Stimulated activated CD8-positive, alpha-beta memory T cell treated with anti-CD3 and anti-CD28 coated beads, Interleukin-7, amount 100 ng/mL, for 4 hours (primary cell): ENCODE results near the gene CACFD1.

Experiments
- DNase-seq, 2 donors: peaks; one replicate each; pipeline ENCODE4 v3.0.0-alpha.2; 2020; ENCODE audit warnings: low read depth in 2 of 2

Gene CACFD1

GRCh38 chr9:133499892-133500270 lies 40.1 kb downstream of the CACFD1 start:
- no peak for DNase-seq

GRCh38 chr9:133502112-133502511 lies 42.3 kb downstream of the CACFD1 start:
- DNase-seq = no peak

GRCh38 chr9:133505186-133505830 lies 45.5 kb downstream of the CACFD1 start:
- no peak for DNase-seq

- DNase-seq = no peak
Observed at GRCh38 chr9:133505901-133506652, 46.3 kb downstream of the CACFD1 start.

DNA sequence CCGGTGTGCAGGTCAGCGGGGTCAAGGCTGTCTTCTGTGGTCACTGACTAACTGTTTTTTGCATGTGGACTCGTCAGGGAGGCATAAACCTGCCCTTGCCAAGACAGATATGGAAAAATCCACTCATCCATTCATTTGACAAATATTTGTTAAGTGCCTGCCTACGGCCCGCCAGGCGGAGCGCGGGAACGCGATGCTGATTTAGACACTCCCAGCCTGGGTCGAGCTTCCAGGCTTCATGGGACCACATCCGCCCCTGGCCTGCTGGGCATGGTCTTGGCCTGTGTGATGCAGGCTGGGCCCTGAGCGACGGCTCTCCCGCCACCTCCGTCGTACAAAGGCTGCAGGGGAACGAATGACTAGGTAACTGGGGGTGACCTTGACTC lies 46.9 kb downstream of the CACFD1 start:
- no peak for DNase-seq

- DNase-seq = no peak
Observed at GRCh38 chr9:133507246-133507965, 47.6 kb downstream of the CACFD1 start.

GRCh38 chr9:133508046-133508445 lies 48.3 kb downstream of the CACFD1 start:
- no peak for DNase-seq

DNA sequence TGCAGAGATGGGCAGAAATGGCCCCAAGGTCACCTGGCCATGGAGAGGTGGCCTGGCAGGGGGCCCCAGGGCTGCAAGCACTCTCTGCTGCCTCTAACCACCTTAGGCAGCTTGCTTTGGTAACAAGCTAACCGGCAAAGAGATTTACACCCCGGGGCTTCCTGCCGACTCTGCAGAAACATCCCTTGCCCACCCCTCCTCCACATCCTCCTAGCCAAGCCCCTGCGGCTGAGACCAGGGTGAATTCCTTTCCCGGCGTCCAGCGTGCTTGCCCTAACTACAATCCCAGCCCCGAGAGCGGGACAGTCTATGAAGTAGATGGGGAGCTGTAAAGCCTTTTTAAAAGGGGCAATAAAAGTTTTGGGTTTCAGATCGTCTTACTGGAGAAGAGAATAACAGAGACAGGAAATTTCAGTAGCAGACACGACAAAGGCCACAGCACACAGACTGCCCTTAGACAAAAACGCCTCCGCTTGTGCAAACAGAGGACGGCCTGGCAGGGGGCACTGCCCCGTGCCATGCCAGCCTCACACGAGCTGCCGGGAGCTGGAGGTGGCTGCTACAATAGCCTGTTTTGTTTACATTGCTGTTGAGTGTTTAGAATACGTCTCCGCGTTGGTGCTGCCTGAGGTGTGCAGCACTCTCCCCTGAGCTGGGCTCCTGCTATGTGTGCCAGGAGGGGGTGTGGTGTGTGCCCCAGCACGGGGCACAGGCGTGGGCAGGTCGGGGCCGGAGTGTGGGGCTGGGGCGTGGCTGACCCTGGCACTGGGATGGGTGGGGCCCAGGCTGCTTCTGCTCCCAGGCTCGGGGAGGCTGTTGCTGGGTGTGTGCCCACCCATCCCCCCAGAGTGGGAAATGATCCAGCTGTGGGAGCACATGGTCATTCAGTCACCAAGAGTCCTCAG lies 49.7 kb downstream of the CACFD1 start:
- no peak for DNase-seq

DNA sequence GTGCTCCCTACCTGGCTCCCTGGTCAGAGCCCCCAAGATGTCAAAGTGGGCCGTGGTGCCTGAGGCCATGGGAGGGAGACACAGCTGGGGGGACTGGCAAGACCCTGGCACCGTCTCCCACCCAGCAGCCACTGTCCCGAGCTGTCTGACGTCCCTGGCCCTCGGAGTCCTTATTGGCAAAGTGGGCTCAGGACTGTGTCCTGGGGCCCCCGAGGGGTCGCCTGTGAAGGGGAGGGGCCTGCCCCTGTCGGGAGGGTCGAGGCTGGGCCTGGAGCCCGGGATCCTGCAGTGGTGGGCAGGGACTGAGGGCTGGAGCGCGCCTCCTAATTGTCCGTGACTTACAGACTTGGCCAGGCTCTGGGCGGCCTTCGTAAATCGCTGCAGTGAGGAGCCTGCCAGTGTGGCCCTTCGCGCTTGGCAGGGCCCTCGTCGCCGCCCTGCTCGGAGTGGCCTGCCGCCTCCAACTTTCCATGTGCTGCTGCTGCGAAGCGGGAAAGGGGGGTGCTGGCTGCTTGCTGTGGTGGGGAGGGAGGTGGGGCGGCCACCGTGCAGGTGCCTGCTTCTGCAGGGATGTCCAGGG lies 51.2 kb downstream of the CACFD1 start:
- DNase-seq = no peak

DNA sequence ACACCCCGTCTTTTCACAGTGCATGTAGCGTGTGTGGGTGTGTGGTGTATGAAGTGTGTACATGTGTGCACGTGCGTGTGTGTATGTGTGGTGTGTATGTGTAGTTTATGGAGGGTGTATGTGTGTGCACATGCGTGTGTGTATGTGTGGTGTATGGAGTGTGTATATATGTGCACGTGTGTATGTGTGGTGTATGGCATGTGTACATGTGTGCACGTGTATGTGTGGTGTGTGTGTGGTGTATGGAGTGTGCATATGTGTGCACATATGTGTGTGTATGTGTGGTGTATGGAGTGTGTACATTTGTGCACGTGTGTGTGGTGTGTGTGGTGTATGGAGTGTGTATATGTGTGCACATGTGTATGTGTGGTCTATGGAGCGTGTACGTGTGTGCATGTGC lies 51.8 kb downstream of the CACFD1 start:
- DNase-seq = no peak

GRCh38 chr9:133512253-133513213 lies 52.8 kb downstream of the CACFD1 start:
- DNase-seq = no peak

DNA sequence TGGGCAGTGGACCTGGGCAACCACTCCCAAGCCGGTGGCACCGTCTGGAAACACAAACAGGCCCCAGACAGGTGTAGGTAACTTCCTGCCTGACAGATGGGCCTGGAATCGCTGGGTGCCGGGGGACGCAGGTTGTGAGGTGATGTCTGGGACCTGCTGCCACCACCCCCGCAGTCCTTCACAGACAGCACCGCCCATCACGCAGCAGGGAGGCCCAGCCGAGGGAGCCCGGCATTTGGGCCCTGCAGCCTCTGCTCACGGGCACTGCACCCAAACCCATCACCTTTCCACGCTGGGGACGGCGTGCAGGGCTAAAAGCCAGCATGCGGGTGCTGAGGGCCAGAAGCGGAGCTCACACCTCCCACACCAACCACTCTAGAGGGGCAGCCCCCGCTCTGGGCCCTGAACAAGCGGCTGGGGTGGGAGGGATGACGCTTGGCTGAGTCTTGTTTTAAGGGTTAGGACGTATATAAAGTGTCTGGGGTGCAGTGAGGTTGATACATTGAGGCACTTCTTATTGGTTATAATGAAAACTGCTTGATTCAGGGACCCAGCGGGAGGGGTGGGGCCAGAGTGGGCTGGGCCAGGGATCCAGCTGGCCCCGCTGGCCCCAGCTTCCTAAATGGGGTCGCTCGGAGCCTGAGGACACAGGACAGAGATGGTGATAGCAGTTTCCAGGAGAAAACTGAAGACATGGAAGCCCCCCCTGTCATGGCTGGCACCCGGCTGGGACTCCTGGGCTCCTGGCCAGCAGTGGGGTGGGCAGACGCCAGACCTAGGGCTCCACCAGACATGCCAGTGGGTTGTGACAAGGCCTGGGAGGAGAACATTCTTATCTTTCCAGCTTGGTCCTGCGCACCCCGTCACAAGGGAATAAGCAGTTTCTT lies 53.7 kb downstream of the CACFD1 start:
- no peak for DNase-seq

- DNase-seq = no peak
Observed at GRCh38 chr9:133514460-133515239, 54.9 kb downstream of the CACFD1 start.

- no peak for DNase-seq
Observed at GRCh38 chr9:133515240-133515610, 55.4 kb downstream of the CACFD1 start.

GRCh38 chr9:133515615-133516255 lies 56.0 kb downstream of the CACFD1 start:
- DNase-seq = no peak

- no peak for DNase-seq
Observed at GRCh38 chr9:133516256-133516960, 56.6 kb downstream of the CACFD1 start.

- DNase-seq = no peak
Observed at GRCh38 chr9:133516961-133517350, 57.2 kb downstream of the CACFD1 start.
